Natural killer cell (primary cell): ENCODE measurements around the gene FAM227B. TPM values are rescaled to one million over a fixed set of nuclear protein-coding genes. Genes with fewer than 3 reads are reported as not detected.

Experiments used
- ATAC-seq, 3 donors: fragments of 150-1000 bp in 2 of 3; fragments of 200-7000 bp in 1 of 3; cut with Tn5 transposase; 1 replicate in 1 of 3; 2 replicates in 2 of 3; pipeline ENCODE4 v1.10.0; 2021; ENCODE audit warnings: mild to moderate bottlenecking in 2 of 3, moderate library complexity in 2 of 3
- DNase-seq, 2 donors: peaks; one replicate each; pipeline versions ENCODE4 v3.0.0 to v3.0.0-alpha.2; 2013 to 2021; ENCODE audit warnings: mixed read lengths in 1 of 2
- H3K27ac ChIP-seq: one replicate; pipeline ENCODE4 v1.5.1; 2013; ENCODE audit warnings: mild to moderate bottlenecking, low read length
- H3K27me3 ChIP-seq: one replicate; pipeline ENCODE4 v1.6.1; 2013; ENCODE audit warnings: low read length; ENCODE audit not compliant: control insufficient read depth, insufficient read depth
- H3K36me3 ChIP-seq: one replicate; pipeline ENCODE4 v1.6.1; 2013; ENCODE audit warnings: low read length; ENCODE audit not compliant: control insufficient read depth, insufficient read depth
- H3K4me1 ChIP-seq: one replicate; pipeline ENCODE4 v1.6.1; 2013; ENCODE audit warnings: low read length; ENCODE audit not compliant: control insufficient read depth, insufficient read depth
- H3K4me3 ChIP-seq: one replicate; pipeline ENCODE4 v1.5.1; 2013; ENCODE audit warnings: low read length
- H3K9me3 ChIP-seq: one replicate; pipeline ENCODE4 v1.6.1; 2013; ENCODE audit warnings: low read length; ENCODE audit not compliant: control insufficient read depth, insufficient read depth
- H3K27ac Mint-ChIP-seq, 2 donors: one replicate each; pipeline ENCODE4 v1.8.0; 2022; ENCODE audit warnings: mild to moderate bottlenecking in 2 of 2, mixed read lengths in 2 of 2, moderate library complexity in 1 of 2
- H3K27me3 Mint-ChIP-seq, 2 donors: one replicate each; pipeline ENCODE4 v1.8.0; 2022; ENCODE audit warnings: low read depth in 2 of 2, mixed read lengths in 2 of 2
- H3K36me3 Mint-ChIP-seq: one replicate; pipeline ENCODE4 v1.8.0; 2022; ENCODE audit warnings: mixed read lengths
- H3K4me1 Mint-ChIP-seq, 2 donors: one replicate each; pipeline ENCODE4 v1.8.0; 2022; ENCODE audit warnings: mixed read lengths in 2 of 2
- H3K4me3 Mint-ChIP-seq: one replicate; pipeline ENCODE4 v1.8.0; 2022; ENCODE audit warnings: mild to moderate bottlenecking, moderate library complexity, mixed read lengths
- H3K9me3 Mint-ChIP-seq, 2 donors: one replicate each; pipeline ENCODE4 v1.8.0; 2022; ENCODE audit warnings: mixed read lengths in 2 of 2
- WGBS: methylation state at CpG from one replicate; pipeline ENCODE4 v1.1.7; 2013; ENCODE audit warnings: missing lambda C conversion rate; ENCODE audit not compliant: insufficient coverage; 5-methylcytosine and 5-hydroxymethylcytosine counted together
- intact Hi-C: fragments of 100-400 bp; cut with micrococcal nuclease; formaldehyde crosslinking; loops from one replicate; pipeline ENCODE4 v1.14.2; 2022
- total RNA-seq, 4 donors: library from RNA; stranded (reverse); fragments of 120-200 nt in 1 of 4; gene quantifications; one replicate each; pipeline versions ENCODE4 v1.2.3 to v1.2.4, GENCODE V29; 2013 to 2022
- TF ChIP-seq, protein P1 (sequence below): fragments of 200-600 bp; IDR thresholded peaks from one replicate; pipeline ENCODE4 v1.8.0; 2022; ENCODE audit warnings: antibody characterized with exemption

FAM227B gene
- total RNA-seq, 3 donors from 2014 or later (not counting 1 experiment from before 2014, with no cell fraction given) = 3.8 to 5.0 (median 4.9) TPM

DNA sequence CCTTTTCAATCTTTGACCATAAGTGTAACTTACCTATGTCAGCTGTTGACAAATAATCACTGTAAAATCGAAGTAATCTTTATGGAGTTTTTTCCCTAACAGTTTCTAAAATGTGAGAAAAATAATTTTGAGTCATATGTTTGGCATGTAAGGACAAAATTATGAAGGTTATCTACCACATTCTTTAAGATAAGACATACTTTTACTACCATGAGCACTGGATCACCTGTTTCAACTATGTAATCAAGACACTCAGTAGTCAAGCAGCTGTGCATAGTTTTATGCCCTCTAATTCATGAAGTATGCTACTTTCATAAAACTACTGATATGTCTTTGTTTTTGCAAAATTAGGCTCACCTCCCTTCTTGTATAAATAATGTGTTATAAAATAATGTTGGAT lies 185.4 kb downstream of the FAM227B start:
- Histone ChIP-seq H3K4me1 (peaks cover 4% of the 10 kb centered on the region), H3K9me3 (no peaks in the 10 kb centered on the region), H3K4me3 (no peak overlapping the region), H3K27me3 (no peaks in the 10 kb centered on the region), H3K36me3 (no peaks in the 10 kb centered on the region), H3K27ac (no peak overlapping the region)
- Mint-ChIP-seq H3K27ac (no peak overlapping the region), H3K4me3 (no peak overlapping the region), H3K4me1 (peaks cover 22 to 23% of the 10 kb centered on the region in 2 donors), H3K27me3 (peaks cover 3 to 6% of the 10 kb centered on the region in 2 donors), H3K36me3 (no peaks in the 10 kb centered on the region), H3K9me3 (no peaks in the 10 kb centered on the region)
- no peak for DNase-seq
- TF ChIP-seq, protein P1, sequence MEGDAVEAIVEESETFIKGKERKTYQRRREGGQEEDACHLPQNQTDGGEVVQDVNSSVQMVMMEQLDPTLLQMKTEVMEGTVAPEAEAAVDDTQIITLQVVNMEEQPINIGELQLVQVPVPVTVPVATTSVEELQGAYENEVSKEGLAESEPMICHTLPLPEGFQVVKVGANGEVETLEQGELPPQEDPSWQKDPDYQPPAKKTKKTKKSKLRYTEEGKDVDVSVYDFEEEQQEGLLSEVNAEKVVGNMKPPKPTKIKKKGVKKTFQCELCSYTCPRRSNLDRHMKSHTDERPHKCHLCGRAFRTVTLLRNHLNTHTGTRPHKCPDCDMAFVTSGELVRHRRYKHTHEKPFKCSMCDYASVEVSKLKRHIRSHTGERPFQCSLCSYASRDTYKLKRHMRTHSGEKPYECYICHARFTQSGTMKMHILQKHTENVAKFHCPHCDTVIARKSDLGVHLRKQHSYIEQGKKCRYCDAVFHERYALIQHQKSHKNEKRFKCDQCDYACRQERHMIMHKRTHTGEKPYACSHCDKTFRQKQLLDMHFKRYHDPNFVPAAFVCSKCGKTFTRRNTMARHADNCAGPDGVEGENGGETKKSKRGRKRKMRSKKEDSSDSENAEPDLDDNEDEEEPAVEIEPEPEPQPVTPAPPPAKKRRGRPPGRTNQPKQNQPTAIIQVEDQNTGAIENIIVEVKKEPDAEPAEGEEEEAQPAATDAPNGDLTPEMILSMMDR = no peak
- WGBS = no CpG with 5 or more reads among the region's 1 CpG
- no peak for ATAC-seq
- intact Hi-C loops = no loop called here

DNA sequence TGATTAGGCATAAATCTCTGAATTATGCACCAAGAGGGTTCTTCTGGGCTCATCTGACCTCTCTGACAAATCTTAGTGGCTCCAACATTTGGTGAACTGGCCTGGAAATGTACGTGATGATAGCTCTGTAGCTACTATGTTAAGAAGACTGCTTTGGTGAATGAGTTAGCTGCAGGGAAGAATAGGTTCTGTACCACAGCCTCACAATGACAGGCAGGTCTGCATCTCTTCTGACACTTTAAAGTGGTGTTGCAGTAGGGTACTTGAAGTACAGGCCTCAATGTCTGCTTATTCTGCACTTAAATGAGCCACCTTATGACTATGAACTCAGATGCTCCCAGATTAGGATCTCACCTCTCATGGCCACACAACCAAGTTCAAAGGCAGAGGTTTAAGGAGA lies 190.6 kb downstream of the FAM227B start:
- no peak for ATAC-seq
- no peaks in the 10 kb centered on the region for H3K4me1 ChIP-seq
- intact Hi-C loops = no loop called here
- TF ChIP-seq, protein P1 = no peak
- no peak overlapping the region for H3K27ac ChIP-seq
- Mint-ChIP-seq H3K36me3 (no peaks in the 10 kb centered on the region), H3K27me3 (peaks cover 3 to 13% of the 10 kb centered on the region in 2 donors), H3K4me3 (no peak overlapping the region), H3K4me1 (no peaks in the 10 kb centered on the region), H3K27ac (no peak overlapping the region), H3K9me3 (no peaks in the 10 kb centered on the region)
- no peak overlapping the region for H3K4me3 ChIP-seq
- WGBS = 69% methylated on average over 1 of the region's 1 CpG
- no peaks in the 10 kb centered on the region for H3K9me3 ChIP-seq
- H3K36me3 ChIP-seq = no peaks in the 10 kb centered on the region
- no peak for DNase-seq
- no peaks in the 10 kb centered on the region for H3K27me3 ChIP-seq

DNA sequence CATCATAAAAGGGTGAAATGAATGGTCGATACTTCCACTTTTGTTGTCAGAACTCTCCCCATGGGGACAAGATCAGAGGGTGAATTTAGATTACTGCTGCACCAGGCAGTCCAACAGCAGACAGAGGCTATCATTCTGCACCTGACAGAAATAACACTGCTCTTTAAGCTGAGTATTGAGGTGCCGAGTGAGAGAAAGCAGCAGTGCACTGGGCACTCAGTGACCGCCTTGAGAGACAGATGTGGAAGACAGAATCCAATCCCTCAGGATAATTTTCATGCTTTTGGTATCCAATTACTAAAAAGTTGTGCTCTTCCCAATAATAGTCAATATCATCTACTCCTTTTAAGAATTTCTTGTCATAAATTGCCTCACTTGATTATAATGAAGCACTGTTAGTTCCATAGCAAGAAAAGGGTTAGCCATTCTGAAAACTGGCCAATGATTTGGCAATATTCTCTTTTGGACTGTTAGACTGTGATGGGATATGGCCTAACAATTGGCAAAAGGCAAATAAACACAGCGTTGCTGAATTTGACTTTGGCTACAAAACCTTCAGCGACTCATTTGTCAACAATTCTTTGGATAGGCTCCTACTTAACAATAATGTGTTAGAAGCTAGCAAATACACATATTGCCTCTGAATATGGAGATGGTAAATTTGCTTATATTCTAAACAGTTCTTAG lies 192.1 kb downstream of the FAM227B start:
- WGBS = 90% methylated on average over 5 of the region's 5 CpGs
- no peak overlapping the region for H3K4me3 ChIP-seq
- no peaks in the 10 kb centered on the region for H3K9me3 ChIP-seq
- intact Hi-C loops = loop anchor here (5.0 kb wide), 1 partner anchor 211 kb away; no protein-coding TSS in a partner anchor
- H3K36me3 ChIP-seq = no peaks in the 10 kb centered on the region
- Mint-ChIP-seq H3K27me3 (peaks cover 3 to 7% of the 10 kb centered on the region in 2 donors), H3K4me1 (no peaks in the 10 kb centered on the region), H3K4me3 (no peak overlapping the region), H3K27ac (no peak overlapping the region), H3K36me3 (no peaks in the 10 kb centered on the region), H3K9me3 (no peaks in the 10 kb centered on the region)
- no peak overlapping the region for H3K27ac ChIP-seq
- TF ChIP-seq, protein P1 = no peak
- DNase-seq = no peak
- no peak for ATAC-seq
- H3K27me3 ChIP-seq = no peaks in the 10 kb centered on the region
- no peaks in the 10 kb centered on the region for H3K4me1 ChIP-seq

DNA sequence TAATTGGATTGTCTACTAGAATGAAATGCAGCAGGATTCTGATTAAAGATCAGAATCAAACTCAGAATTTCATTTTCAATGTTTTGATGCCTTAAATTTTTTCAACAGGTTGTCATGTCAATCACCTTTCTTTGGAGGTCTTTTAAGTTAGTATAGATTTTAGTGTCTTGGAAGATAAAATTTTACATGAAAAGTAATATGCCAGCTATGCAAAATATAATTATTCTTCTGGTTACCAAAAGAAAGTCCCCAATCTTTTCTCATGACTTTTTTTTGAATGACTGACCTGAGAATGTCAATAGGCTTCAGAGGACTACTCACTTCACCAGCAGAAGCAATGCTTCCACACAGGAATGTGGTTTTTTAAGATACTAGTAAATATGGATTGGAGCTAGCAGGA lies 193.2 kb downstream of the FAM227B start:
- Mint-ChIP-seq H3K27ac (no peak overlapping the region), H3K27me3 (peaks cover 3 to 7% of the 10 kb centered on the region in 2 donors), H3K9me3 (no peaks in the 10 kb centered on the region), H3K36me3 (no peaks in the 10 kb centered on the region), H3K4me1 (no peaks in the 10 kb centered on the region), H3K4me3 (no peak overlapping the region)
- intact Hi-C loops = loop anchor here (5.0 kb wide), 1 partner anchor 210 kb away; no protein-coding TSS in a partner anchor
- Histone ChIP-seq H3K9me3 (no peaks in the 10 kb centered on the region), H3K27ac (no peak overlapping the region), H3K4me3 (no peak overlapping the region), H3K4me1 (no peaks in the 10 kb centered on the region), H3K36me3 (no peaks in the 10 kb centered on the region), H3K27me3 (no peaks in the 10 kb centered on the region)
- DNase-seq (no peak), ATAC-seq (no peak)
- TF ChIP-seq, protein P1 = no peak
